SIG-M5 (cell line): ENCODE data around the gene NAGPA.

Experiments used
- DNase-seq: peaks from one replicate; lab custom pipeline; 2025; lab: John Stamatoyannopoulos, UW

Gene NAGPA

GRCh38 chr16:5027575-5028235 lies 6.0 kb downstream of the NAGPA start:
- no peak for DNase-seq

GRCh38 chr16:5027086-5027485 lies 6.6 kb downstream of the NAGPA start:
- DNase-seq = no peak

GRCh38 chr16:5026664-5027063 lies 7.1 kb downstream of the NAGPA start:
- DNase-seq = no peak

- no peak for DNase-seq
These were observed 8.5 kb downstream of the NAGPA start for GRCh38 chr16:5025171-5025632.

- no peak for DNase-seq
These were observed 9.1 kb downstream of the NAGPA start for GRCh38 chr16:5024632-5025031.

GRCh38 chr16:5022521-5022920 lies 11.2 kb downstream of the NAGPA start:
- DNase-seq = no peak

GRCh38 chr16:5020551-5020950 lies 13.2 kb downstream of the NAGPA start:
- DNase-seq = no peak

GRCh38 chr16:5019775-5020174 lies 14.0 kb downstream of the NAGPA start:
- DNase-seq = no peak

- DNase-seq = no peak
These were observed 14.9 kb downstream of the NAGPA start for GRCh38 chr16:5018793-5019192.

GRCh38 chr16:5017678-5017969 lies 16.1 kb downstream of the NAGPA start:
- DNase-seq = no peak

- no peak for DNase-seq
These were observed 16.6 kb downstream of the NAGPA start for GRCh38 chr16:5016967-5017677.

- DNase-seq = no peak
These were observed 17.8 kb downstream of the NAGPA start for GRCh38 chr16:5015887-5016286.

- DNase-seq = no peak
These were observed 18.4 kb downstream of the NAGPA start for GRCh38 chr16:5015351-5015750.

- DNase-seq = no peak
These were observed 20.8 kb downstream of the NAGPA start for GRCh38 chr16:5012887-5013286.

- DNase-seq = no peak
These were observed 22.1 kb downstream of the NAGPA start for GRCh38 chr16:5011637-5012036.

- DNase-seq = no peak
These were observed 23.0 kb downstream of the NAGPA start for GRCh38 chr16:5010576-5011329.

- no peak for DNase-seq
These were observed 25.4 kb downstream of the NAGPA start for GRCh38 chr16:5008311-5008731.

GRCh38 chr16:5007256-5007655 lies 26.5 kb downstream of the NAGPA start:
- DNase-seq = no peak

GRCh38 chr16:5006348-5007193 lies 27.2 kb downstream of the NAGPA start:
- no peak for DNase-seq

GRCh38 chr16:5005916-5006315 lies 27.8 kb downstream of the NAGPA start:
- no peak for DNase-seq

- no peak for DNase-seq
These were observed 29.4 kb downstream of the NAGPA start for GRCh38 chr16:5004311-5004710.

GRCh38 chr16:5003828-5004227 lies 29.9 kb downstream of the NAGPA start:
- no peak for DNase-seq
